ENCODE results near the gene PWWP3B.
"Not testable (repeated sequence)": the region's sequence is repeated elsewhere in the genome, so short reads cannot be mapped to it uniquely, and the experiment has no call there.

The PWWP3B gene

GRCh38 chrX:106168107-106168506, at the start of gene PWWP3B:
PWWP3B (plus strand) TSS chrX:106168305; CDS start chrX:106205433, 37,128 bp downstream.
- DNase-seq = no peak

- no peak for DNase-seq
Observed at GRCh38 chrX:106139048-106139447, 29.1 kb upstream of the PWWP3B start.

- DNase-seq = no peak
Observed at GRCh38 chrX:106144755-106145639, 23.1 kb upstream of the PWWP3B start.

GRCh38 chrX:106150701-106151100, 17.4 kb upstream of the PWWP3B start:
- no peak for DNase-seq

GRCh38 chrX:106159861-106160282, 8.2 kb upstream of the PWWP3B start:
- DNase-seq = no peak

GRCh38 chrX:106170318-106170717, 2.2 kb downstream of the PWWP3B start:
- DNase-seq = no peak

GRCh38 chrX:106171293-106171820, 3.3 kb downstream of the PWWP3B start:
- no peak for DNase-seq

GRCh38 chrX:106177106-106177981, 9.2 kb downstream of the PWWP3B start:
- no peak for DNase-seq

GRCh38 chrX:106177982-106178321, 9.8 kb downstream of the PWWP3B start:
- no peak for DNase-seq

GRCh38 chrX:106178826-106179225, 10.7 kb downstream of the PWWP3B start:
- DNase-seq = no peak

GRCh38 chrX:106183685-106184084, 15.6 kb downstream of the PWWP3B start:
- not testable (repeated sequence) for DNase-seq

GRCh38 chrX:106201502-106202178, 33.5 kb downstream of the PWWP3B start:
- DNase-seq = no peak

- DNase-seq = no peak
Observed at GRCh38 chrX:106203315-106203714, 35.2 kb downstream of the PWWP3B start.

- DNase-seq = no peak
Observed at GRCh38 chrX:106208154-106208553, 40.0 kb downstream of the PWWP3B start.

Data from KG1 (cell line).